AG20443 (cell line): ENCODE data around the gene POLR1B.
"Not testable (repeated sequence)": the region's sequence is repeated elsewhere in the genome, so short reads cannot be mapped to it uniquely, and the experiment has no call there.

Source experiments
- DNase-seq: peaks from one replicate; pipeline ENCODE4 v3.0.0; 2012; ENCODE audit warnings: low spot score, mixed read lengths

Gene POLR1B

GRCh38 chr2:112542123-112542983 is at the start of gene POLR1B:
TSS of gene POLR1B (plus strand) at chr2:112542465. CDS start at chr2:112542495, 30 bp downstream.
- DNase-seq: peak; percentile 91

- no peak for DNase-seq
Observed at GRCh38 chr2:112493048-112493447, 49.2 kb upstream of the POLR1B start.

- DNase-seq: peak; percentile 83
Observed at GRCh38 chr2:112493858-112494648, 48.2 kb upstream of the POLR1B start.

- DNase-seq: no peak
Observed at GRCh38 chr2:112494828-112495227, 47.4 kb upstream of the POLR1B start.

- not testable (repeated sequence) for DNase-seq
Observed at GRCh38 chr2:112495878-112496277, 46.4 kb upstream of the POLR1B start.

GRCh38 chr2:112500850-112501484 is 41.3 kb upstream of the POLR1B start:
- peak; percentile 32 for DNase-seq

GRCh38 chr2:112509239-112509998 is 32.8 kb upstream of the POLR1B start:
- not testable (repeated sequence) for DNase-seq

- no peak for DNase-seq
Observed at GRCh38 chr2:112516801-112517200, 25.5 kb upstream of the POLR1B start.

GRCh38 chr2:112518807-112519206 is 23.5 kb upstream of the POLR1B start:
- DNase-seq: no peak

GRCh38 chr2:112519506-112519905 is 22.8 kb upstream of the POLR1B start:
- DNase-seq: no peak

GRCh38 chr2:112520234-112520783 is 22.0 kb upstream of the POLR1B start:
- DNase-seq: no peak

GRCh38 chr2:112523291-112523777 is 18.9 kb upstream of the POLR1B start:
- no peak for DNase-seq

GRCh38 chr2:112524276-112524675 is 18.0 kb upstream of the POLR1B start:
- DNase-seq: not testable (repeated sequence)

- no peak for DNase-seq
Observed at GRCh38 chr2:112528541-112528940, 13.7 kb upstream of the POLR1B start.

- DNase-seq: no peak
Observed at GRCh38 chr2:112529757-112530156, 12.5 kb upstream of the POLR1B start.

- DNase-seq: no peak
Observed at GRCh38 chr2:112530728-112531127, 11.5 kb upstream of the POLR1B start.

- DNase-seq: no peak
Observed at GRCh38 chr2:112534826-112535225, 7.4 kb upstream of the POLR1B start.

- DNase-seq: not testable (repeated sequence)
Observed at GRCh38 chr2:112536665-112537064, 5.6 kb upstream of the POLR1B start.

- no peak for DNase-seq
Observed at GRCh38 chr2:112539306-112539705, 3.0 kb upstream of the POLR1B start.

- no peak for DNase-seq
Observed at GRCh38 chr2:112540906-112541305, 1.4 kb upstream of the POLR1B start.
